ENCODE results near the gene SCARB1.

The SCARB1 gene

DNA sequence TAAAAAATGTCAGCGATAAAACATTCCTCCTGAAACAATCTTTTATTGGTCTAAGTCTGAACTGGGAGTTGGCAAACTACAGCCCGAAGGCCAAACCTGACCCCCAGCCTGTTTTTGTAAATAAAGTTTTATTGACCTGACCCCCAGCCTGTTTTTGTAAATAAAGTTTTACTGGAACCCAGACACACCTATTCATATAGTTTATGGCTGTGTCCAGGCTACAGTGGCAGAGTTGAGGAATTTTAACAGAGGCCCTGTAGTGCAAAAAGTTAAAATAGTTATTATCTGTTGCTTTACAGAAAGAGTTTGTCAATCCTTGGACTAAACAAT, 12.1 kb upstream of the SCARB1 start:
- Mint-ChIP-seq H3K9me3 (no peaks in the 10 kb centered on the region), H3K27me3 (peaks cover 5 to 25% of the 10 kb centered on the region in 2 donors), H3K4me1 (ENCODE audit: low read depth in 2 of 2) (no peaks in the 10 kb centered on the region), H3K36me3 (ENCODE audit: insufficient read depth) (peaks cover 3% of the 10 kb centered on the region), H3K4me3 (no peak overlapping the region), H3K27ac (no peak overlapping the region)
- ATAC-seq (replicated peaks): no peak
- no peak for DNase-seq

DNA sequence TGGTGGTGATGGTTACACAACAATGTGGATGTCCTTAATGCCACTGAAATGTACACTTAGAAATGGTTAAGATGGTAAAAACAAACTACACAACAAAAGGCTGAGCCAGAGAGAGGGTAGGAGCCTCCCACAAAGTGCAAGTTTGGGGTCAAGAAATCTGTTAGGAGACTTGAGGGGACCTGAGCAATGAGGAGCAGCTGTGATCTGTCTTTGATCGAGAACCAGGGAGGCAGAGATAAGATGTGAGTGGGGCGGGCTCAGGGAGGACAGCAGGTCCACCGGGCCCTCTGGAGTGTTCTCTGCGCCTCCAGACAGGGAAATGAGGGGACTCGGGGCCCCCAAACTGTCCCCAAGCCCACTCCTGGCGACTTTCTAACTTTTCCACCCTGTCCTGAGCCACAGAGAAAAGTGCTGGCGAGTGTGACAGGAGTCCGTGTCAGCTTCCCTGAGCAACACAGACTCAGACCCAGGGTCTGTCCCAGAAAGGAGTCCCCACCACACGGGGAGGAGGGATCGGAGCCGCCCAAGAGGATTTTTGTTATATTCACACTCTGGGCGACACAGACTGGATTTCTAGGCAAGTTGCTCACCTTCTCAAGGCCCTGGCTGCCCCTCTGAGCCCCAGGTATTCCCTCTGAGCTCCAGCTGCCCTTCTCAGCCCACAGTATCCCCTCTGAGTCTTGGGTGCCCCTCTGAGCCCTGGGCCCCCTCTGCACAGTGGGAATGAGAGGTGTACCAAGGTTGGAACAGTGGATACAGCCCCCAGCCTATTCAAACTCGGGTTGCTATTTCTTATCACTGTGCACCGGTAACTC, 11.5 kb upstream of the SCARB1 start:
- no peaks in the 10 kb centered on the region for H3K4me1 Mint-ChIP-seq (ENCODE audit: low read depth in 2 of 2)
- no peaks in the 10 kb centered on the region for H3K9me3 Mint-ChIP-seq
- DNase-seq (no peak), ATAC-seq (replicated peaks) (no peak)
- no peak overlapping the region for H3K4me3 Mint-ChIP-seq
- no peak overlapping the region for H3K27ac Mint-ChIP-seq
- H3K27me3 Mint-ChIP-seq: peaks cover 5 to 25% of the 10 kb centered on the region in 2 donors
- H3K36me3 Mint-ChIP-seq (ENCODE audit: insufficient read depth): peaks cover 3% of the 10 kb centered on the region

DNA sequence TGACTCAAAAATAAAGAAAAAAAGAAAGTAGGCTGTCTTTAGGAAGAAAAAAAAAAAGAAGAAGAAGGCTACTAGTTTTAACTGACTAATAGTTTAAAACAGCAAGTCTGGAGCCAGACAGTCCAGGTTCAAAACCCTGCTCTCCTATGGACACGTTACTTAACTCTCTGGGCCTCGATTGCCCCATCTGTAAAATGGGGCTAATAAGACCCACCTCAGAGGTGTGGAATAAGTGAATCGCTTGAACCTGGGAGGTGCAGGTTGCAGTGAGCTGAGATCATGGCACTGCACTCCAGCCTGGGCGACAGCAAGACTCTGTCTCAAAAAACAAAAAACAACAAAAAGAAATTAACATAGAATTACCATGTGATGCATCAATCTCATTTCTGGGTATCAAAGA, 10.5 kb upstream of the SCARB1 start:
- peak overlapping the region in 1 of 2 donors; percentile 63 for H3K27ac Mint-ChIP-seq
- DNase-seq (no peak), ATAC-seq (replicated peaks) (no peak)
- no peaks in the 10 kb centered on the region for H3K36me3 Mint-ChIP-seq (ENCODE audit: insufficient read depth)
- H3K4me1 Mint-ChIP-seq (ENCODE audit: low read depth in 2 of 2): no peaks in the 10 kb centered on the region
- H3K4me3 Mint-ChIP-seq: no peak overlapping the region
- H3K9me3 Mint-ChIP-seq: no peaks in the 10 kb centered on the region
- H3K27me3 Mint-ChIP-seq: peaks cover 9 to 32% of the 10 kb centered on the region in 2 donors

DNA sequence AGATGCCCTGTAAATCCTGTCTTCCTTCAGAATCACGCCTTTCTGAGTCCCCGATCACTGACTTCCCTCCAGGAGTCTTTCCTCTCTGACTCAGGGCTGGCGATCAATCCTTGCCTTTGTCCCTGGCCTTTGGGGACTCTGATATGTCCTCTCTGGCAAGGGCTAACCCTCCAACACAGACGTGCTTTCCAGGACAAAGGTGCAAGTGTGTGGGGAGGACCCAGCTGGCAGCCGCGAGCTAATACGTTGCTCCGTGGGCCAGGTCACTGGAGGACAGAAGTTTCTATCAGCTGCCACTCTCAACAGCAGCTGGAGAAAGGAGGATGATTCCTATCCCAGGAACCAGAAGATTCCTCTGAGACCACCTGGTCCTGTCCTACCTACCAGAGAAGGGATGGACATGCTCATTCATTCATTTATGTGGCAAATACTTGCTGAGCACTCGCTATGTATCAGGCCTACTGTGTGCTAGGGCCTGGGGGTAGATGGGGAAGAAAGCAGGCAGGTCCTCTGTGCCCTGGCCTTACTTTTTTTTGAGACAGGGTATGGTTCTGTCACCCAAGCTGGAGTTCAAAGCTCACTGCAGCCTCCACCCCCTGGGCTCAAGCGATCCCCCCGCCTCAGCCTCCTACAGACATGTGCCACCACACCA, 8.5 kb upstream of the SCARB1 start:
- peaks cover 10 to 41% of the 10 kb centered on the region in 2 donors for H3K27me3 Mint-ChIP-seq
- no peak for ATAC-seq (replicated peaks)
- no peak for DNase-seq
- no peaks in the 10 kb centered on the region for H3K9me3 Mint-ChIP-seq
- H3K4me3 Mint-ChIP-seq: no peak overlapping the region
- no peak overlapping the region for H3K27ac Mint-ChIP-seq
- peaks cover 4% of the 10 kb centered on the region for H3K36me3 Mint-ChIP-seq (ENCODE audit: insufficient read depth)
- H3K4me1 Mint-ChIP-seq (ENCODE audit: low read depth in 2 of 2): peaks cover 0 to 4% of the 10 kb centered on the region in 2 donors

GRCh38 chr12:124871297-124871696, 7.6 kb upstream of the SCARB1 start:
- peaks cover 10 to 41% of the 10 kb centered on the region in 2 donors for H3K27me3 Mint-ChIP-seq
- peaks cover 0 to 4% of the 10 kb centered on the region in 2 donors for H3K4me1 Mint-ChIP-seq (ENCODE audit: low read depth in 2 of 2)
- ATAC-seq (replicated peaks) (no peak), DNase-seq (no peak)
- H3K9me3 Mint-ChIP-seq: no peaks in the 10 kb centered on the region
- peaks cover 4% of the 10 kb centered on the region for H3K36me3 Mint-ChIP-seq (ENCODE audit: insufficient read depth)
- H3K4me3 Mint-ChIP-seq: no peak overlapping the region
- H3K27ac Mint-ChIP-seq: no peak overlapping the region

GRCh38 chr12:124870515-124870914, 6.9 kb upstream of the SCARB1 start:
- H3K36me3 Mint-ChIP-seq (ENCODE audit: insufficient read depth): peaks cover 4% of the 10 kb centered on the region
- no peak for DNase-seq

DNA sequence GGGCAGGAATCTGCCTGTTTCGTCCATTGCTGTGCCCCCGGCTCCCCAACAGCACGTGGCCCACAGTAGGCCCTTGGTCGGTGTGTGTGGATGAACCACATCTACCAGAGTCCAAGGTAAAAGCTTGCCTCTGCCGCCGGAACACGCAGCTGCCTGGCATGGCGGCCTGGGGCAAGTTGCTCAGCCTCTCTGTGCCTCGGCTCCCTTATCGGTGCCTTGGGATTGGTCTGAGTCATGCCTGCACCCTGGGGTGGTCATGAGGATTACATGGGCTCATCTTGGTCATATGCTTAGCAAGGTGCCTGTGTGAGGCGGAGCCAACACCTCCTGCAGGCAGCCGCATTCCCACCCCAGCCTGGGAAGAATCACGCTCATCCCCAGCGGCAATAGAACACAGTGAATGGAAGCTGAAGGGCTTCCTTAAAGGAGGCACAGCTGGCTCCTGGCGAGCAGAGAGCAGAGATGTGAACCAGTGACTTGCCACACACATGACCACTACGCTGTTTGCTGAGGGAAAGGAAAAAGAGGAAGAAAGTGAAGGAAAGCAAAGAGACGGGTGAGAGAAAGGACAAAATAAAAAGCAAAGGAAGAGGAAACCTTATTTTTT, 5.5 kb upstream of the SCARB1 start:
- Mint-ChIP-seq H3K27me3 (peaks cover 10 to 28% of the 10 kb centered on the region in 2 donors), H3K4me3 (no peak overlapping the region), H3K36me3 (ENCODE audit: insufficient read depth) (peaks cover 9% of the 10 kb centered on the region), H3K4me1 (ENCODE audit: low read depth in 2 of 2) (peaks cover 3 to 9% of the 10 kb centered on the region in 2 donors), H3K27ac (peak overlapping the region in 1 of 2 donors; percentile 21), H3K9me3 (no peaks in the 10 kb centered on the region)
- ATAC-seq (replicated peaks): no peak
- DNase-seq: no peak

More at GRCh38 chr12:124870515-124870914, 6.9 kb upstream of the SCARB1 start:
- no peaks in the 10 kb centered on the region for H3K9me3 Mint-ChIP-seq
- no peak for ATAC-seq (replicated peaks)
- H3K27ac Mint-ChIP-seq: no peak overlapping the region
- H3K4me3 Mint-ChIP-seq: no peak overlapping the region
- H3K4me1 Mint-ChIP-seq (ENCODE audit: low read depth in 2 of 2): peaks cover 0 to 4% of the 10 kb centered on the region in 2 donors
- peaks cover 10 to 35% of the 10 kb centered on the region in 2 donors for H3K27me3 Mint-ChIP-seq

DNA sequence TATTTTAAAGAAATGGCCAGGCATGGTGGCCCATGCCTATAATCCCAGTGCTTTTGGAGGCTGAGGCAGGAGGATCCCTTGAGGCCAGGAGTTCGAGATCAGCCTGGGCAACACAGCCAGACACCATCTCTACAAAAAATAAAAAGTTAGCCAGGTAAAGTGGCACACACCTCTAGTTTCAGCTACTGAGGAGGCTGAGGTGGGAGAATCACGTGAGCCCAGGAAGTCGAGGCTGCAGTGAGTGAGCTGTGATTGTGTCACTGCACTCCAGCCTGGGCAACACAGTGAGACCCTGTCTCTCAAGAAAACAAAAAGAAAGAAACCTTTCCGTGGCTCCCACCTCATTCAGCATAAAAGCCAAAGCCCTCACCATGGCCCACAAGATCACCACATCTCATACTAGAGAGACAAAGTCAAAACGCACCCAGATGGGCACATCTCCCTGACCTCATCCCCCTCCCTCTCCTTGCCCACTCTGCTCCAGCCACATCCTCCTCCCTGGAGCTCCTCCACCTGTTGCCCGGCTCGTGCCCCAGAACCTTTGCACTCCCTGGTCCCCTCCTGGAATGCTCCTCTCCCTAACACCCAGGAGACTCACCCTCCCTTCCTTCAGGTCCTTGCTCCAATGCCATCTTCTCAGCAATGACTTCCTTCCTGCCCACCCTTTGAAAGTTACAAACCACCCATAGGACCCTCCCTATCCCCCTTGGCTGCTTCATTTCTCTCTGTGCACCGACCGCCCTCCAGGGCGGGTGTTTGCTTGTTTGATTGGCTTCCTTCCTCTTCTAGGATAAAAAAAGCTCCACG, 4.8 kb upstream of the SCARB1 start:
- Mint-ChIP-seq H3K36me3 (ENCODE audit: insufficient read depth) (peaks cover 9% of the 10 kb centered on the region), H3K4me1 (ENCODE audit: low read depth in 2 of 2) (peaks cover 7 to 12% of the 10 kb centered on the region in 2 donors), H3K27me3 (peaks cover 10 to 25% of the 10 kb centered on the region in 2 donors), H3K27ac (peak overlapping the region in 1 of 2 donors; percentile 21), H3K9me3 (no peaks in the 10 kb centered on the region), H3K4me3 (no peak overlapping the region)
- no peak for DNase-seq
- ATAC-seq (replicated peaks): no peak

- H3K9me3 Mint-ChIP-seq: no peaks in the 10 kb centered on the region
Measured at GRCh38 chr12:124867401-124867930, 3.8 kb upstream of the SCARB1 start.

GRCh38 chr12:124866883-124867400, 3.3 kb upstream of the SCARB1 start:
- peaks cover 9% of the 10 kb centered on the region for H3K36me3 Mint-ChIP-seq (ENCODE audit: insufficient read depth)
- ATAC-seq (replicated peaks) (no peak), DNase-seq (no peak)
- H3K9me3 Mint-ChIP-seq: no peaks in the 10 kb centered on the region
- H3K4me1 Mint-ChIP-seq (ENCODE audit: low read depth in 2 of 2): peaks cover 7 to 17% of the 10 kb centered on the region in 2 donors
- peaks cover 10 to 20% of the 10 kb centered on the region in 2 donors for H3K27me3 Mint-ChIP-seq
- no peak overlapping the region for H3K27ac Mint-ChIP-seq
- no peak overlapping the region for H3K4me3 Mint-ChIP-seq

More at GRCh38 chr12:124867401-124867930, 3.8 kb upstream of the SCARB1 start:
- no peak for DNase-seq
- Mint-ChIP-seq H3K36me3 (ENCODE audit: insufficient read depth) (peaks cover 9% of the 10 kb centered on the region), H3K27ac (no peak overlapping the region), H3K27me3 (peaks cover 10 to 25% of the 10 kb centered on the region in 2 donors), H3K4me1 (ENCODE audit: low read depth in 2 of 2) (peaks cover 7 to 17% of the 10 kb centered on the region in 2 donors), H3K4me3 (no peak overlapping the region)
- no peak for ATAC-seq (replicated peaks)

DNA sequence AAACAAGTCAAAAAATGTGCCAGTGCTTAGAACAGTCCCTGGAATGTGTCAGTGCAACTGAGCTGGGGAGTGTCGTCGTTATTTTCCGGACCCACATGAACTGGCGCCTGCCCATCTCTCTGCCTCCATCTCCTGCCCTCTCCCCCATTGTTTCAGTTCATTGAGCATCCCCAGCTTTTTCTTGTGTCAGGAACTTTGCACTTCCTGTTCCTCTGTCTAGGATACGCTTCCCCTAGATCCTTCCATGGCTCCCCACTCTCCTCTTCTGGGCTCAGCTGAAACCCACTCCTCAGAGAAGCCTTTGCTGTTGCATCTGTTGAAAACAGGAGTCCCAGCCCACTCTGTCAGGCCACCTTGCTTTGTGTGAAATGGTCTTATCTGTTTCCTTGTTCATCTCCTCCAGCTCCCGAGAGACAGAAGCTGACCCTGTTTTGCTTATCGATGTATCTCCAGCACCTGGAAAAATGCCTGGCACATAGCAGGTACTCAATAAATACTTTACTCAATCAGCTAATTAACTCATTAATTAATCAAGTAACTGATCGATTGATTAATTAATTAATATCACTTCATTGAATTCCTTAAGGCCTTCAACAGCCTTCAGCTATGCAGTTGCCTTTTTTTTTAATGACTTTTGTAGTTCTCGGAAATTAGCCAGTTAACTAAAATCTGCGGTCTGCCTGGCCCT, 2.7 kb upstream of the SCARB1 start:
- Mint-ChIP-seq H3K36me3 (ENCODE audit: insufficient read depth) (peaks cover 9% of the 10 kb centered on the region), H3K4me1 (ENCODE audit: low read depth in 2 of 2) (peaks cover 7 to 17% of the 10 kb centered on the region in 2 donors), H3K4me3 (no peak overlapping the region), H3K9me3 (no peaks in the 10 kb centered on the region), H3K27me3 (peaks cover 10 to 16% of the 10 kb centered on the region in 2 donors), H3K27ac (peak overlapping the region in 1 of 2 donors; percentile 46)
- no peak for ATAC-seq (replicated peaks)
- no peak for DNase-seq

DNA sequence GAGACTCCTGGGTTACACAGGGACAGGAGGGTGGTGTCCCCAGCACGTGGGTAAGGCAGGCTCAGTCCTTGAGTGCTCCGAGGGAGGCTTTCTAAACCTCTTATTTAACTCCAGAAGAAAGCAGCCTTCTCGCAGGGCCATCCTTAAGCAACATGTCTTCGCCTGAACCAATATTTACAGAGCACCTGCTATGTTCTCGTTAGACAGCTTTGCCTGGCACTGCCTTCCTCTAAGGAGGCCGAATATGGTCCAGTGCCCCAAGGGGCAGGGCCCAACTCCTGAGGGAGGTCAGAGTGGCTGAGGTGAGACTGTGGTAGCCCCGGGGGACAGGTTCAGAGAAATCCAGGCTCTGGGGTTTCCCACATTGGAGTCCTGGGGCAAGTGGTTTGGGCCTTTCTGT, 2.1 kb upstream of the SCARB1 start:
- Mint-ChIP-seq H3K36me3 (ENCODE audit: insufficient read depth) (peaks cover 9% of the 10 kb centered on the region), H3K4me3 (no peak overlapping the region), H3K4me1 (ENCODE audit: low read depth in 2 of 2) (peaks cover 7 to 17% of the 10 kb centered on the region in 2 donors), H3K9me3 (no peaks in the 10 kb centered on the region), H3K27ac (no peak overlapping the region), H3K27me3 (peaks cover 10 to 16% of the 10 kb centered on the region in 2 donors)
- no peak for DNase-seq
- no peak for ATAC-seq (replicated peaks)

Measured in effector memory CD8-positive, alpha-beta T cell (primary cell).